ENCODE measurements around the gene DBNDD1.

DBNDD1 gene

GRCh38 chr16:89971495-89972243 lies 47.6 kb downstream of the DBNDD1 start:
- no peak for TF ChIP-seq GATA2 (IDR thresholded peaks at IDR 0.05; ENCODE audit: low read depth, low read length)
- TF ChIP-seq GATA3 (IDR thresholded peaks at IDR 0.05; ENCODE audit: low read depth, low read length): no peak

GRCh38 chr16:89969741-89970410 lies 49.4 kb downstream of the DBNDD1 start:
- TF ChIP-seq GATA2 (IDR thresholded peaks at IDR 0.05; ENCODE audit: low read depth, low read length) (no peak), GATA3 (IDR thresholded peaks at IDR 0.05; ENCODE audit: low read depth, low read length) (no peak)

- TF ChIP-seq GATA3 (IDR thresholded peaks at IDR 0.05; ENCODE audit: low read depth, low read length) (no peak), GATA2 (IDR thresholded peaks at IDR 0.05; ENCODE audit: low read depth, low read length) (no peak)
Measured at GRCh38 chr16:89966756-89967155, 52.5 kb downstream of the DBNDD1 start.

- no peak for TF ChIP-seq GATA2 (IDR thresholded peaks at IDR 0.05; ENCODE audit: low read depth, low read length)
- TF ChIP-seq GATA3 (IDR thresholded peaks at IDR 0.05; ENCODE audit: low read depth, low read length): no peak
Measured at GRCh38 chr16:89965447-89966225, 53.6 kb downstream of the DBNDD1 start.

GRCh38 chr16:89964201-89964600 lies 55.1 kb downstream of the DBNDD1 start:
- TF ChIP-seq GATA3 (IDR thresholded peaks at IDR 0.05; ENCODE audit: low read depth, low read length) (no peak), GATA2 (IDR thresholded peaks at IDR 0.05; ENCODE audit: low read depth, low read length) (no peak)

- TF ChIP-seq GATA3 (IDR thresholded peaks at IDR 0.05; ENCODE audit: low read depth, low read length) (no peak), GATA2 (IDR thresholded peaks at IDR 0.05; ENCODE audit: low read depth, low read length) (no peak)
Measured at GRCh38 chr16:89962754-89963498, 56.3 kb downstream of the DBNDD1 start.

- no peak for TF ChIP-seq GATA3 (IDR thresholded peaks at IDR 0.05; ENCODE audit: low read depth, low read length)
- no peak for TF ChIP-seq GATA2 (IDR thresholded peaks at IDR 0.05; ENCODE audit: low read depth, low read length)
Measured at GRCh38 chr16:89961920-89962319, 57.3 kb downstream of the DBNDD1 start.

- no peak for TF ChIP-seq GATA2 (IDR thresholded peaks at IDR 0.05; ENCODE audit: low read depth, low read length)
- no peak for TF ChIP-seq GATA3 (IDR thresholded peaks at IDR 0.05; ENCODE audit: low read depth, low read length)
Measured at GRCh38 chr16:89960966-89961365, 58.3 kb downstream of the DBNDD1 start.

GRCh38 chr16:89958596-89958995 lies 60.7 kb downstream of the DBNDD1 start:
- no peak for TF ChIP-seq GATA2 (IDR thresholded peaks at IDR 0.05; ENCODE audit: low read depth, low read length)
- TF ChIP-seq GATA3 (IDR thresholded peaks at IDR 0.05; ENCODE audit: low read depth, low read length): no peak

GRCh38 chr16:89958068-89958467 lies 61.2 kb downstream of the DBNDD1 start:
- TF ChIP-seq GATA2 (IDR thresholded peaks at IDR 0.05; ENCODE audit: low read depth, low read length) (no peak), GATA3 (IDR thresholded peaks at IDR 0.05; ENCODE audit: low read depth, low read length) (no peak)

GRCh38 chr16:89957216-89957785 lies 62.0 kb downstream of the DBNDD1 start:
- TF ChIP-seq GATA2 (IDR thresholded peaks at IDR 0.05; ENCODE audit: low read depth, low read length) (no peak), GATA3 (IDR thresholded peaks at IDR 0.05; ENCODE audit: low read depth, low read length) (no peak)

- TF ChIP-seq GATA2 (IDR thresholded peaks at IDR 0.05; ENCODE audit: low read depth, low read length) (no peak), GATA3 (IDR thresholded peaks at IDR 0.05; ENCODE audit: low read depth, low read length) (no peak)
Measured at GRCh38 chr16:89956505-89957215, 62.6 kb downstream of the DBNDD1 start.

All from SH-SY5Y (cell line).